Duodenal mucosa (tissue), 2 donors: ENCODE measurements around the gene OR10T2.
"Not testable (repeated sequence)": the region's sequence is repeated elsewhere in the genome, so short reads cannot be mapped to it uniquely, and the experiment has no call there.

Experiments used
- H3K27ac ChIP-seq: one replicate; pipeline ENCODE4 v1.7.0; 2013; ENCODE audit warnings: low read depth, low read length
- H3K27me3 ChIP-seq, 2 donors: one replicate each; pipeline ENCODE4 v1.7.0; 2013; ENCODE audit warnings: low read length in 2 of 2, control low read depth in 1 of 2; ENCODE audit not compliant: insufficient read depth in 2 of 2, control insufficient read depth in 1 of 2
- H3K36me3 ChIP-seq, 2 donors: one replicate each; pipeline ENCODE4 v1.7.0; 2013; ENCODE audit warnings: low read length in 2 of 2, control low read depth in 1 of 2; ENCODE audit not compliant: insufficient read depth in 2 of 2, control insufficient read depth in 1 of 2
- H3K4me1 ChIP-seq, 2 donors: one replicate each; pipeline ENCODE4 v1.7.0; 2013; ENCODE audit warnings: low read length in 2 of 2, control low read depth in 1 of 2; ENCODE audit not compliant: insufficient read depth in 2 of 2, control insufficient read depth in 1 of 2
- H3K4me3 ChIP-seq, 2 donors: one replicate each; pipeline ENCODE4 v1.7.0; 2013; ENCODE audit warnings: low read length in 2 of 2, low read depth in 1 of 2
- H3K9ac ChIP-seq, 2 donors: one replicate each; pipeline ENCODE4 v1.7.0; 2013; ENCODE audit warnings: low read length in 2 of 2, low read depth in 1 of 2
- H3K9me3 ChIP-seq, 2 donors: one replicate each; pipeline ENCODE4 v1.7.0; 2013; ENCODE audit warnings: low read length in 2 of 2, control low read depth in 1 of 2; ENCODE audit not compliant: control insufficient read depth in 1 of 2

The OR10T2 gene, protein sequence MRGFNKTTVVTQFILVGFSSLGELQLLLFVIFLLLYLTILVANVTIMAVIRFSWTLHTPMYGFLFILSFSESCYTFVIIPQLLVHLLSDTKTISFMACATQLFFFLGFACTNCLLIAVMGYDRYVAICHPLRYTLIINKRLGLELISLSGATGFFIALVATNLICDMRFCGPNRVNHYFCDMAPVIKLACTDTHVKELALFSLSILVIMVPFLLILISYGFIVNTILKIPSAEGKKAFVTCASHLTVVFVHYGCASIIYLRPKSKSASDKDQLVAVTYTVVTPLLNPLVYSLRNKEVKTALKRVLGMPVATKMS

GRCh38 chr1:158398818-158399514 is at the start of gene OR10T2:
Gene OR10T2, minus strand, starts transcription at chr1:158399466. Its CDS starts 0 bp downstream, at chr1:158399466.
- Histone ChIP-seq H3K9me3 (no peaks in the 10 kb centered on the region), H3K4me1 (no peaks in the 10 kb centered on the region), H3K27ac (no peak within 1 kb of the TSS), H3K9ac (no peak within 1 kb of the TSS), H3K4me3 (no peak within 1 kb of the TSS), H3K27me3 (no peaks in the 10 kb centered on the region), H3K36me3 (no peaks in the 10 kb centered on the region)

DNA sequence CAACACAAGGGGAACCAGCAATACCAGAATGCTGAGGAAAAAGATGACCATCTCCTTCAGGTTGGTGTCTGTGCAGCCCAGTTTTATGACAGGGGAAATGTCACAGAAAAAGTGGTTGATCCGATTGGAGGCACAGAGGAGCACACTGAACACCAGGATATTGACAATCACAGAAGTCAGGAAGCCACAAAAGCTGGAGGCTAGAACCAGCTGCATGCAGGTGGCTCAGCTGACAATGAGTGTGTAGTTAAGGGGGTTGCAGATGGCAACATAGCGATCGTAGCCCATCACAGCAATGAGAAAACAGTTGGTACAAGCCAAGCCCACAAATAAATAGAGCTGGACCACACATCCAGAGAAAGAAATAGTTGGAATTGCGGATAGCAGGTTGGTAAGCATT is 46.1 kb upstream of the OR10T2 start:
- no peak overlapping the region for H3K9ac ChIP-seq
- no peaks in the 10 kb centered on the region for H3K4me1 ChIP-seq
- H3K4me3 ChIP-seq = no peak overlapping the region
- no peak overlapping the region for H3K27ac ChIP-seq
- no peaks in the 10 kb centered on the region for H3K9me3 ChIP-seq
- H3K36me3 ChIP-seq = no peaks in the 10 kb centered on the region
- H3K27me3 ChIP-seq = no peaks in the 10 kb centered on the region

DNA sequence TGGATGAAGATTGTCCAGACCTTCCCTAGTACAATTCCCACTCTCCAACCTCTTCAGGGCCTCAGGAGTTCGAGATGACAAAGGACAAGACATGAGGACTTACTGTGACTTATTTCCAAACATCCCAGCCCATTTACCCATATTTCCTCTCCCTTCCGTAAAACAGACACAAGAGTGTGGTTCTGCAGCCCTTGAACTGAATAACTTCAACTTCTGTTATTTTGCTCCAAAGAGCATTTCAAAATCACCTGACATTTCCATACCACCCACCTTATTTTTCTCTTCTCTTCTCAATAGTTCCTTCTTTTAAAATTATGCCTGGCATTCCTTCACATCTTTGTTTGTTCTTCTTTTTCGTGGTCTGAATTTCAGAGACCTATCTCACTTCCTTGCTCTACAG is 35.5 kb upstream of the OR10T2 start:
- Histone ChIP-seq H3K27ac (no peak overlapping the region), H3K36me3 (no peaks in the 10 kb centered on the region), H3K9me3 (no peaks in the 10 kb centered on the region), H3K4me1 (no peaks in the 10 kb centered on the region), H3K4me3 (no peak overlapping the region), H3K27me3 (no peaks in the 10 kb centered on the region), H3K9ac (no peak overlapping the region)

DNA sequence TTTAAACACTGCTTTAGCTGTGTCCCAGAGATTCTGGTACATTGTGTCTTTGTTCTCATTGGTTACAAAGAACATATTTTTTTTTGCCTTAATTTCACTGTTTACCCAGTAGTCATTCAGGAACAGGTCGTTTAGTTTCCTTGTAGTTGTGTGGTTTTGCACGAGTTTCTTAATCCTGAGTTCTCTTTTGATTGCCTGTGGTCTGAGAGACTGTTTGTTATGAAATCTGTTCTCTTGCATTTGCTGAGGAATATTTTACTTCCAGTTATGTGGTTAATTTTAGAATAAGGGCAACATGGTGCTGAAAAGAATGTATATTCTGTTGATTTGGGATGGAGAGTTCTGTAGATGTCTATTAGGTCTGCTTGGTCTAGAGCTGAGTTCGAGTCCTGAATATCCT is 30.9 kb upstream of the OR10T2 start:
- not testable (repeated sequence) for H3K9ac ChIP-seq, H3K36me3 ChIP-seq, H3K27ac ChIP-seq, H3K27me3 ChIP-seq, H3K4me1 ChIP-seq, H3K4me3 ChIP-seq, H3K9me3 ChIP-seq

GRCh38 chr1:158426137-158426536 is 26.9 kb upstream of the OR10T2 start, which contains the start of gene OR10K2:
Gene OR10K2, minus strand, starts transcription at chr1:158426237. Its CDS starts 5,371 bp downstream, at chr1:158420866.
- H3K9me3 ChIP-seq = no peaks in the 10 kb centered on the region
- no peak within 1 kb of the TSS for H3K4me3 ChIP-seq
- H3K27me3 ChIP-seq = no peaks in the 10 kb centered on the region
- H3K9ac ChIP-seq = no peak within 1 kb of the TSS
- H3K4me1 ChIP-seq = no peaks in the 10 kb centered on the region
- no peaks in the 10 kb centered on the region for H3K36me3 ChIP-seq
- no peak within 1 kb of the TSS for H3K27ac ChIP-seq

- no peak overlapping the region for H3K27ac ChIP-seq
- no peaks in the 10 kb centered on the region for H3K9me3 ChIP-seq
- H3K36me3 ChIP-seq = no peaks in the 10 kb centered on the region
- no peaks in the 10 kb centered on the region for H3K4me1 ChIP-seq
- H3K4me3 ChIP-seq = no peak overlapping the region
- H3K9ac ChIP-seq = no peak overlapping the region
- no peaks in the 10 kb centered on the region for H3K27me3 ChIP-seq
Observed at GRCh38 chr1:158425027-158425426, 25.8 kb upstream of the OR10T2 start.

- Histone ChIP-seq H3K27ac (no peak overlapping the region), H3K9me3 (no peaks in the 10 kb centered on the region), H3K4me3 (no peak overlapping the region), H3K36me3 (no peaks in the 10 kb centered on the region), H3K4me1 (no peaks in the 10 kb centered on the region), H3K9ac (no peak overlapping the region), H3K27me3 (no peaks in the 10 kb centered on the region)
Observed at GRCh38 chr1:158422212-158422611, 22.9 kb upstream of the OR10T2 start.

GRCh38 chr1:158417586-158417985 is 18.3 kb upstream of the OR10T2 start:
- H3K4me1 ChIP-seq = no peaks in the 10 kb centered on the region
- H3K9ac ChIP-seq = no peak overlapping the region
- H3K27me3 ChIP-seq = no peaks in the 10 kb centered on the region
- H3K36me3 ChIP-seq = no peaks in the 10 kb centered on the region
- no peak overlapping the region for H3K27ac ChIP-seq
- H3K9me3 ChIP-seq = no peaks in the 10 kb centered on the region
- no peak overlapping the region for H3K4me3 ChIP-seq

GRCh38 chr1:158414651-158415345 is 15.5 kb upstream of the OR10T2 start:
- Histone ChIP-seq H3K27ac (no peak overlapping the region), H3K36me3 (no peaks in the 10 kb centered on the region), H3K4me1 (no peaks in the 10 kb centered on the region), H3K4me3 (no peak overlapping the region), H3K27me3 (no peaks in the 10 kb centered on the region), H3K9ac (no peak overlapping the region), H3K9me3 (no peaks in the 10 kb centered on the region)

GRCh38 chr1:158407092-158407491 is 7.8 kb upstream of the OR10T2 start:
- Histone ChIP-seq H3K9me3 (no peaks in the 10 kb centered on the region), H3K4me3 (no peak overlapping the region), H3K9ac (no peak overlapping the region), H3K27ac (no peak overlapping the region), H3K36me3 (no peaks in the 10 kb centered on the region), H3K4me1 (no peaks in the 10 kb centered on the region), H3K27me3 (no peaks in the 10 kb centered on the region)
